ENCODE data around the gene ROBO2.

DNA sequence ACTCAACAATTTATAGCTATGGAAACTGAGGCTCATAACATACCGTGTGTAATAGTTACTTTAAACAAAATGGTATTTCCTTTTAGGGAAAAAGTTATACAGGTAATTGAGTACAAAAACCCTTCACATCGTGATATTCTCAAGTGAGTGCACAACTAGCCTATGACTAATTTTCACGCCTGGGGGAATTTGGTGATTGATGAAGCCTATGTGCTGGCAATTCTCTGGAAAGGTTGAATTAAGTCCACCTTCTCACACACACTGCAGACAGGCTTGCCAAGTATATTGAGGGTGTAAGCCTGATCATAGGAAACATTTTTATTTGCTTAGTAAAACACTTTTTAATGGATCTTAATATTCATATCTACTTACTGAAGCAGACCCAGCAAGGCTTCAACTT is 41.3 kb upstream of the ROBO2 start:
- no peak for TF ChIP-seq CTCF (conservative IDR thresholded peaks at IDR 0.05)
- no peak for TF ChIP-seq ZFX (IDR thresholded peaks at IDR 0.05)
